HepG2 (cell line): ENCODE results near the gene UBASH3A. TPM values are rescaled to one million over a fixed set of nuclear protein-coding genes. Genes with fewer than 3 reads are reported as not detected.

Experiments
- ATAC-seq: fragments of 200-7000 bp; cut with Tn5 transposase; 3 replicates; pipeline ENCODE4 v1.9.1; 2020; ENCODE audit warnings: mild to moderate bottlenecking, moderate library complexity
- BruUV-seq: library from RNA; stranded (reverse); fragments of 400-500 nt; replicated peaks from 2 replicates; lab custom pipeline; 2021; lab: Mats Ljungman, UMichigan
- CTCF ChIA-PET: fragments of 300-600 bp; formaldehyde crosslinking; extraction: SDS; loops from one replicate; lab custom pipeline; 2021; ENCODE audit warnings: low total read pairs, inconsistent platforms, low intra/inter-chr PET ratio; lab: Yijun Ruan, JAX
- POLR2A ChIA-PET: fragments of 350-600 bp; sonication (Branson Sonifier 250); formaldehyde crosslinking; loops from one replicate; lab custom pipeline; 2020; ENCODE audit warnings: antibody characterized with exemption, inconsistent platforms; lab: Yijun Ruan, JAX
- DNase-seq: peaks from one replicate; pipeline ENCODE4 v3.0.0-alpha.2; 2015; ENCODE audit warnings: low spot score
- FAIRE-seq: peaks from 3 replicates; lab custom pipeline; 2011; peaks lifted over from hg19 to GRCh38; lab: Jason Lieb, UNC
- H2AFZ ChIP-seq: one replicate; pipeline ENCODE4 v1.6.1; 2011; ENCODE audit warnings: low read length, inconsistent platforms
- H3K27ac ChIP-seq: fragments of 300-600 bp; 3 replicates; pipeline ENCODE4 v1.8.0; 2011; ENCODE audit warnings: mixed run types, mild to moderate bottlenecking, mixed read lengths, low read length, inconsistent platforms; ENCODE audit not compliant: insufficient read depth; ENCODE audit errors: extremely low read length
- H3K27me3 ChIP-seq, 2 experiments: fragments of 200-600 bp in 1 of 2; 2 replicates in 1 of 2; 3 replicates in 1 of 2; pipeline versions ENCODE4 v1.6.0 to v1.8.0; 2011; ENCODE audit warnings: low read length in 2 of 2, mild to moderate bottlenecking in 2 of 2, moderate library complexity in 2 of 2, inconsistent platforms in 1 of 2; ENCODE audit not compliant: insufficient read depth in 2 of 2, control insufficient read depth in 1 of 2
- H3K36me3 ChIP-seq, 2 experiments: fragments of 200-600 bp in 1 of 2; replicated peaks in 1 of 2; 2 replicates in 1 of 2; 3 replicates in 1 of 2; pipeline versions ENCODE4 v1.5.1 to v1.8.0; 2011; ENCODE audit warnings: low read length in 2 of 2, inconsistent platforms in 1 of 2; ENCODE audit not compliant: insufficient read depth in 2 of 2, control insufficient read depth in 1 of 2
- H3K4me1 ChIP-seq: 2 replicates; pipeline ENCODE4 v1.5.1; 2012; ENCODE audit warnings: low read length, inconsistent platforms; ENCODE audit not compliant: insufficient read depth
- H3K4me2 ChIP-seq: 2 replicates; pipeline ENCODE4 v1.6.0; 2011; ENCODE audit warnings: low read depth, low read length, inconsistent platforms
- H3K4me3 ChIP-seq, 3 experiments: fragments of 200-600 bp in 1 of 3; sonication (generic), shearing (Covaris generic) in 1 of 3; replicated peaks in 1 of 3; 2 replicates each; pipeline ENCODE4 v1.5.1; 2011 to 2016; ENCODE audit warnings: low read length in 3 of 3, inconsistent platforms in 2 of 3, low read depth in 2 of 3, mild to moderate bottlenecking in 2 of 3, control low read depth in 1 of 3, mixed read lengths in 1 of 3; ENCODE audit not compliant: insufficient read depth in 1 of 3
- H3K79me2 ChIP-seq: one replicate; pipeline ENCODE4 v1.6.1; 2011; ENCODE audit warnings: low read length, inconsistent platforms; ENCODE audit not compliant: insufficient read depth
- H3K9ac ChIP-seq: 2 replicates; pipeline ENCODE4 v1.6.0; 2011; ENCODE audit warnings: mild to moderate bottlenecking, low read depth, low read length, inconsistent platforms; ENCODE audit not compliant: insufficient read depth
- H3K9me3 ChIP-seq: 2 replicates; pipeline ENCODE4 v1.5.1; 2012; ENCODE audit warnings: mild to moderate bottlenecking, low read length
- H4K20me1 ChIP-seq: 2 replicates; pipeline ENCODE4 v1.6.0; 2011; ENCODE audit warnings: inconsistent platforms, mild to moderate bottlenecking, low read length, moderate library complexity; ENCODE audit not compliant: insufficient read depth
- MNT ChIP-seq: fragments of 450-650 bp; IDR thresholded peaks from 2 replicates; pipeline ENCODE4 v1.6.1; 2016
- RARG ChIP-seq: sonication (generic); formaldehyde crosslinking; IDR thresholded peaks from 2 replicates; pipeline ENCODE4 v1.4.0; 2020; ENCODE audit warnings: low read depth, mild to moderate bottlenecking, missing genetic modification reagents
- SUZ12 ChIP-seq: fragments of 150-350 bp; IDR thresholded peaks from 2 replicates; pipeline ENCODE4 v1.6.1; 2014; ENCODE audit warnings: low read depth, low read length
- ZNF609 ChIP-seq: sonication (generic); formaldehyde crosslinking; IDR thresholded peaks from 2 replicates; pipeline ENCODE4 v1.4.0; 2020; ENCODE audit warnings: mild to moderate bottlenecking, missing genetic modification reagents, borderline replicate concordance
- ZNF891 ChIP-seq: sonication (generic); formaldehyde crosslinking; IDR thresholded peaks from 2 replicates; pipeline ENCODE4 v1.5.0; 2020; ENCODE audit warnings: mild to moderate bottlenecking, missing genetic modification reagents
- WGBS: methylation state at CpG from one replicate; pipeline ENCODE4 v1.1.6; 2017; ENCODE audit warnings: low lambda C conversion rate; 5-methylcytosine and 5-hydroxymethylcytosine counted together
- in situ Hi-C: cut with HindIII; loops from 2 replicates; pipeline ENCODE4 v1.10.0; 2017; ENCODE audit warnings: low pct_unique_long_range_greater_than_20kb; ENCODE audit not compliant: extremely low pct_ligation_motif_present
- intact Hi-C: fragments of 100-400 bp; cut with micrococcal nuclease; formaldehyde crosslinking; loops from one replicate; pipeline ENCODE4 v1.10.0; 2022; ENCODE audit not compliant: unreplicated experiment
- polyA plus RNA-seq, 8 experiments: library from polyadenylated mRNA; depleted of rRNA in 3 of 8; stranded (reverse) in 7 of 8; unstranded in 1 of 8; fragments of >200 nt; fragmentation: Illumina TruSeq in 4 of 8; extraction: Trizol in 4 of 8; gene quantifications; 2 replicates each; pipeline versions ENCODE4 v1.2.1 to v1.2.3, GENCODE V29; 2011 to 2016; ENCODE audit warnings: low read depth in 4 of 8, missing spikeins in 1 of 8, mixed read lengths in 1 of 8; ENCODE audit not compliant: insufficient read depth in 1 of 8
- total RNA-seq, 5 experiments: library from RNA; depleted of rRNA; stranded (reverse); fragments of >200 nt; fragmentation: Illumina TruSeq; extraction: Trizol; gene quantifications; 2 replicates each; pipeline ENCODE4 v1.2.3, GENCODE V29; 2016; ENCODE audit warnings: low read depth in 1 of 5

UBASH3A gene
- total and polyA plus RNA-seq, 2 of the 13 experiments (the other 11 are each of a cell fraction or from before 2014, with no cell fraction given), result not detected

- no peak within 1 kb of the TSS for H2AFZ ChIP-seq
- 66% methylated on average over 15 of the region's 17 CpGs for WGBS
- no peaks in the 10 kb centered on the region for H4K20me1 ChIP-seq
- in situ Hi-C loops, result no loop called here
- FAIRE-seq, result no peak
- ChIA-PET POLR2A (no interaction called here), CTCF (no interaction called here)
- no TSS peak for BruUV-seq
- intact Hi-C loops, result no loop called here
- H3K9me3 ChIP-seq, result no peaks in the 10 kb centered on the region
- no peaks in the 10 kb centered on the region; a peak in 1 of 5 replicates for H3K27me3 ChIP-seq
- no peak for DNase-seq
- H3K4me1 ChIP-seq, result peaks cover 34% of the 10 kb centered on the region
- TF ChIP-seq RARG (CRISPR knock-in tag), result no peak
- H3K79me2 ChIP-seq, result no peaks in the 10 kb centered on the region
- H3K9ac ChIP-seq, result no peak within 1 kb of the TSS
- no peak within 1 kb of the TSS for H3K27ac ChIP-seq
- no peak for ATAC-seq
- H3K36me3 ChIP-seq, result no peaks in the 10 kb centered on the region
- no peak within 1 kb of the TSS for H3K4me2 ChIP-seq
- H3K4me3 ChIP-seq, result no peak within 1 kb of the TSS
Observed at GRCh38 chr21:42395905-42396651, 7.6 kb upstream of the UBASH3A start, which contains the start of gene TMPRSS3. Gene TMPRSS3 (minus strand): TSS chr21:42396052. CDS start chr21:42395417, 635 bp downstream.

- H3K4me2 ChIP-seq, result no peak overlapping the region
- no peak overlapping the region for H3K4me3 ChIP-seq
- H3K4me1 ChIP-seq, result peaks cover 24% of the 10 kb centered on the region
- CTCF ChIA-PET, result no interaction called here
- no peak overlapping the region for H3K27ac ChIP-seq
- peaks cover 8% of the 10 kb centered on the region for H3K9me3 ChIP-seq
- in situ Hi-C loops, result no loop called here
- POLR2A ChIA-PET, result interaction anchor here (1.8 kb wide), 1 partner anchor 12 kb away, joined by 6 read pairs; no protein-coding TSS in a partner anchor
- intact Hi-C loops, result no loop called here
- H4K20me1 ChIP-seq, result no peaks in the 10 kb centered on the region
- H2AFZ ChIP-seq, result no peak overlapping the region
- no TSS peak for BruUV-seq
- no peaks in the 10 kb centered on the region for H3K36me3 ChIP-seq
- WGBS, result 74% methylated on average over 18 of the region's 19 CpGs
- no peak overlapping the region for H3K9ac ChIP-seq
- DNase-seq (no peak), FAIRE-seq (no peak), ATAC-seq (no peak)
- no peaks in the 10 kb centered on the region for H3K79me2 ChIP-seq
- H3K27me3 ChIP-seq, result no peaks in the 10 kb centered on the region; a peak in 1 of 5 replicates
- TF ChIP-seq MNT, result no peak
- no peak for TF ChIP-seq ZNF891 (CRISPR knock-in tag)
- no peak for TF ChIP-seq SUZ12
- TF ChIP-seq ZNF609 (CRISPR knock-in tag), result no peak
Observed at GRCh38 chr21:42396799-42397745, 6.6 kb upstream of the UBASH3A start.
